GM23248 (cell line): ENCODE data around the gene SLC39A6.

Experiments
- EZH2 ChIP-seq: fragments of 200-600 bp; sonication (generic); IDR thresholded peaks from 2 replicates; pipeline ENCODE4 v1.6.1; 2018; ENCODE audit warnings: antibody characterized with exemption, mild to moderate bottlenecking; ENCODE audit not compliant: insufficient read depth, poor library complexity, severe bottlenecking
- EZH2phosphoT487 ChIP-seq: fragments of 200-600 bp; sonication (generic); IDR thresholded peaks from 2 replicates; pipeline ENCODE4 v1.6.1; 2018; ENCODE audit warnings: antibody characterized with exemption, moderate library complexity, mild to moderate bottlenecking, low read depth; ENCODE audit not compliant: insufficient read depth

DNA sequence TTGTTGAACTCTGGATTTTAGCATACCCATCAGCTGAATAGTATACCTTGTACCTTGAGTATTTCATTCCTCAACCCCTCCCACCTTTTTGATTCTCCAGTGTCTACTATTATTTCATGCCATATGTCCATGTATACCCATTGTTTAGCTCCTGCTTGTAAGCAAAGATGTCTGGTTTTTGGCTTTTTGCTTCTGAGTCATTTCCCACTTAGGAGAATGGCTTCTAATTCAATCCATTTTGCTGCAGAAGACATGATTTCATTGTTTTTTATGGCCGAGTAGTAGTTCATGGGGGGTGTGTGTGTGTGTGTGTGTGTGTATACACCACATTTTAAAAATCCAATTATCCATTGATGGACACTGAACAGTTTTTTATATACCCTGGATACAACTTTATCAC, 33.8 kb upstream of the SLC39A6 start:
- TF ChIP-seq EZH2phosphoT487 (no peak), EZH2 (no peak)
